ENCODE data around the gene NCK1. TPM values are rescaled to one million over a fixed set of nuclear protein-coding genes. Genes with fewer than 3 reads are reported as not detected.
A peak's percentile ranks its signal among the peaks of the same experiment; 100 is the strongest.
"Not testable (repeated sequence)": the region's sequence is repeated elsewhere in the genome, so short reads cannot be mapped to it uniquely, and the experiment has no call there.

NCK1 gene
- total RNA-seq, 1 donor from 2014 or later = 54.0 TPM

GRCh38 chr3:136979684-136980083, 117.7 kb downstream of the NCK1 start:
- TF ChIP-seq CTCF (IDR thresholded peaks at IDR 0.05) = no peak
- H3K4me3 ChIP-seq = no peak overlapping the region
- no peak for DNase-seq
- no peaks in the 10 kb centered on the region for H3K36me3 ChIP-seq
- intact Hi-C loops (cut with DNase I) = loop anchor here (5.0 kb wide), 1 partner anchor 863 kb away; no protein-coding TSS in a partner anchor
- H3K27me3 ChIP-seq = no peaks in the 10 kb centered on the region
- no peak overlapping the region for H3K27ac ChIP-seq
- no peak for ATAC-seq
- peaks cover 2% of the 10 kb centered on the region for H3K9me3 ChIP-seq
- H3K4me1 ChIP-seq = no peaks in the 10 kb centered on the region

GRCh38 chr3:136982033-136982432, 120.0 kb downstream of the NCK1 start:
- no peak overlapping the region for H3K4me3 ChIP-seq
- no peak for ATAC-seq
- no peak for DNase-seq
- H3K9me3 ChIP-seq = no peaks in the 10 kb centered on the region
- no peak overlapping the region for H3K27ac ChIP-seq
- no peaks in the 10 kb centered on the region for H3K4me1 ChIP-seq
- H3K27me3 ChIP-seq = no peaks in the 10 kb centered on the region
- no peaks in the 10 kb centered on the region for H3K36me3 ChIP-seq
- intact Hi-C loops (cut with DNase I) = no loop called here
- no peak for TF ChIP-seq CTCF (IDR thresholded peaks at IDR 0.05)

DNA sequence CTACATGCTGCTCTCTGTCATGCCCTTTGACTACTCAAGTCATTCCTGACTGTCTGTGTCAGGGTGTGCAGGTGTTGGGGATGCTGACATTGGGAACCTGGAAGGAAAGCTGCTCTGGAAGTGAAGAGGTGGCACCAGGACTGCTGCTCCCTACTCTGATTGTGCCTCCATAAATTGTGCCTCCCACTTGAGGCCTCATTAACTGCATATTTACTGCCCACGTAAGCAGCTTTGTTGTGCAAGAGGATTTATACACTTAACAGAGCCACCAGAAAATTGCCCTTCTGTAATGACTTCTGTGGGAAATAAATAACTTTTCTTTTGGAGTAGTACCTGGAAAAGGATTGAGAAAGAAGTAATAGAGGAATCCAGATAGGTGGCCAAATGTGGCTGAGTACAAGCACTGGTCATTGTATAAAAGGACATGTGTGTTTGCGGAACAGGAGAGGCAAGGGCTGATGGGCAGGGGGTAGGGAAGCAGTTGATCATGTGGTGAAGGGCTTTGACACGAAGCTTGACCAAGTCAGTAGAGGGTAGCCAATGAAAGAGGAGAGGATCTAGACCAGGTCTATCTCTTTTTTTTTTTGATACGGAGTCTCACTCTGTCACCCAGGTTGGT, 120.6 kb downstream of the NCK1 start:
- Histone ChIP-seq H3K27ac (no peak overlapping the region), H3K27me3 (no peaks in the 10 kb centered on the region), H3K4me1 (no peaks in the 10 kb centered on the region), H3K36me3 (no peaks in the 10 kb centered on the region), H3K4me3 (no peak overlapping the region), H3K9me3 (no peaks in the 10 kb centered on the region)
- DNase-seq (no peak), ATAC-seq (peak; percentile 54)
- intact Hi-C loops (cut with DNase I) = no loop called here
- no peak for TF ChIP-seq CTCF (IDR thresholded peaks at IDR 0.05)

DNA sequence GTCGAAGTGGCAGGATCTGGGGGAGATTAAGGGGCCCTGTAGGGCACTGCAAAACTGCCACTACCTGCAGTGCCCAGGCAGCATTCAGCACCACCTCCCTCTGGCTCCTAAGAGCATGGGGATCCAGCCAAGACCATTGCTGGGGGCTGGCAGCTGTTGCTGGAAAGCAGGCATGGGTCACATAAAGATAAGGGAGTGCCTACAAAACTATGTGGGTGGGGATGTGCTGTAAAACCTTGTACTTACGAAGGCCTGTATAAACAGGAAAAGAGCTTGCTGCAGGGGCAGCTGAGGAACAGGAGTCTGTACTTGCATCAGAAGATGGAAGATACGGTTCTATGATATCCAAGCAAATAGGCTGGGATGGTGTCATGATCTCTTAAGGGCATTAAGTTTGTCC, 122.8 kb downstream of the NCK1 start:
- TF ChIP-seq CTCF (IDR thresholded peaks at IDR 0.05) = no peak
- DNase-seq (no peak), ATAC-seq (peak; percentile 68)
- no peaks in the 10 kb centered on the region for H3K27me3 ChIP-seq
- no peak overlapping the region for H3K27ac ChIP-seq
- no peaks in the 10 kb centered on the region for H3K36me3 ChIP-seq
- no peaks in the 10 kb centered on the region for H3K9me3 ChIP-seq
- intact Hi-C loops (cut with DNase I) = no loop called here
- H3K4me3 ChIP-seq = no peak overlapping the region
- no peaks in the 10 kb centered on the region for H3K4me1 ChIP-seq

- intact Hi-C loops (cut with DNase I); H3K4me1 ChIP-seq; H3K36me3 ChIP-seq; H3K27ac ChIP-seq; ATAC-seq; DNase-seq; H3K27me3 ChIP-seq; H3K9me3 ChIP-seq; H3K4me3 ChIP-seq: not testable (repeated sequence)
These were observed 125.5 kb downstream of the NCK1 start for GRCh38 chr3:136987398-136987980.

DNA sequence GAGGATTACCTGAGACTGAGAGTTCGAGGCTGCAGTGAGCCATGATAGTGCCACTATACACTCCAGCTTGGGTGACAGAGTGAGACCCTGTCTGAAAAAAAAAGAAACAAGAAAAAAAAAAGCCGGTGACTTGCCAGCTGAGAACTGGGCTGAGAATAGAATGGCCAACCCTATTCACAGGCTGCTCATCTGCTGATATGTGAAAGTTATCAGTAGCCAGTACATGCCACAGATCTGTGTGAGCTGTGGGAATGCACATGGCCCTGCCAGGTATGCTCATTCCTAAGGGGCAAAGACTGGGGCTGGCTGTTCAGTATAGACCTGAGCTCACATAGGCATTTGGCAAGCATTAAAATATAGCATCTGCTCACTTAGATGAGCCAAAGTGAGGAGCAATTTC, 126.6 kb downstream of the NCK1 start:
- Histone ChIP-seq H3K36me3 (no peaks in the 10 kb centered on the region), H3K27ac (no peak overlapping the region), H3K27me3 (no peaks in the 10 kb centered on the region), H3K4me1 (no peaks in the 10 kb centered on the region), H3K4me3 (no peak overlapping the region), H3K9me3 (no peaks in the 10 kb centered on the region)
- no peak for ATAC-seq
- intact Hi-C loops (cut with DNase I) = no loop called here
- TF ChIP-seq CTCF (IDR thresholded peaks at IDR 0.05) = no peak
- DNase-seq = no peak
